ENCODE results near the gene ACSF3. TPM values are rescaled to one million over a fixed set of nuclear protein-coding genes. Genes with fewer than 3 reads are reported as not detected.
"Not testable (repeated sequence)": the region's sequence is repeated elsewhere in the genome, so short reads cannot be mapped to it uniquely, and the experiment has no call there.

Gene ACSF3
- total RNA-seq, 1 experiment from 2014 or later = 21.8 TPM

GRCh38 chr16:89174877-89175276, 81.2 kb downstream of the ACSF3 start:
- peak; percentile 82 for DNase-seq
- Histone ChIP-seq H3K4me3 (no peak overlapping the region), H3K27me3 (no peaks in the 10 kb centered on the region), H3K9me3 (no peaks in the 10 kb centered on the region), H3K36me3 (no peaks in the 10 kb centered on the region)

GRCh38 chr16:89175280-89176146, 81.9 kb downstream of the ACSF3 start:
- H3K36me3 ChIP-seq = no peaks in the 10 kb centered on the region
- peak; percentile 69 for DNase-seq
- no peaks in the 10 kb centered on the region for H3K27me3 ChIP-seq
- H3K9me3 ChIP-seq = no peaks in the 10 kb centered on the region
- H3K4me3 ChIP-seq = no peak overlapping the region

- Histone ChIP-seq H3K4me3 (no peak overlapping the region), H3K36me3 (no peaks in the 10 kb centered on the region), H3K9me3 (no peaks in the 10 kb centered on the region), H3K27me3 (no peaks in the 10 kb centered on the region)
- no peak for DNase-seq
Observed at GRCh38 chr16:89176147-89176690, 82.6 kb downstream of the ACSF3 start.

GRCh38 chr16:89176717-89177116, 83.1 kb downstream of the ACSF3 start:
- Histone ChIP-seq H3K27me3 (no peaks in the 10 kb centered on the region), H3K4me3 (no peak overlapping the region), H3K36me3 (no peaks in the 10 kb centered on the region), H3K9me3 (no peaks in the 10 kb centered on the region)
- DNase-seq = no peak

- no peak for DNase-seq
- Histone ChIP-seq H3K36me3 (no peaks in the 10 kb centered on the region), H3K9me3 (no peaks in the 10 kb centered on the region), H3K27me3 (no peaks in the 10 kb centered on the region), H3K4me3 (no peak overlapping the region)
Observed at GRCh38 chr16:89177501-89177900, 83.8 kb downstream of the ACSF3 start.

- Histone ChIP-seq H3K27me3 (no peaks in the 10 kb centered on the region), H3K36me3 (no peaks in the 10 kb centered on the region), H3K4me3 (no peak overlapping the region), H3K9me3 (no peaks in the 10 kb centered on the region)
- no peak for DNase-seq
Observed at GRCh38 chr16:89178453-89179147, 84.9 kb downstream of the ACSF3 start.

GRCh38 chr16:89179148-89179484, 85.5 kb downstream of the ACSF3 start:
- Histone ChIP-seq H3K9me3 (no peaks in the 10 kb centered on the region), H3K4me3 (no peak overlapping the region), H3K36me3 (no peaks in the 10 kb centered on the region), H3K27me3 (no peaks in the 10 kb centered on the region)
- DNase-seq = no peak

- no peak for DNase-seq
- Histone ChIP-seq H3K9me3 (no peaks in the 10 kb centered on the region), H3K27me3 (no peaks in the 10 kb centered on the region), H3K4me3 (no peak overlapping the region), H3K36me3 (no peaks in the 10 kb centered on the region)
Observed at GRCh38 chr16:89179656-89180315, 86.1 kb downstream of the ACSF3 start.

- Histone ChIP-seq H3K27me3 (no peaks in the 10 kb centered on the region), H3K9me3 (no peaks in the 10 kb centered on the region), H3K36me3 (no peaks in the 10 kb centered on the region), H3K4me3 (no peak overlapping the region)
- no peak for DNase-seq
Observed at GRCh38 chr16:89183463-89183862, 89.8 kb downstream of the ACSF3 start.

- Histone ChIP-seq H3K27me3 (no peaks in the 10 kb centered on the region), H3K4me3 (no peak overlapping the region), H3K9me3 (no peaks in the 10 kb centered on the region), H3K36me3 (no peaks in the 10 kb centered on the region)
- DNase-seq = no peak
Observed at GRCh38 chr16:89183975-89184676, 90.5 kb downstream of the ACSF3 start.

- Histone ChIP-seq H3K27me3 (no peaks in the 10 kb centered on the region), H3K4me3 (no peak overlapping the region), H3K36me3 (no peaks in the 10 kb centered on the region), H3K9me3 (no peaks in the 10 kb centered on the region)
- DNase-seq = no peak
Observed at GRCh38 chr16:89184677-89184932, 91.0 kb downstream of the ACSF3 start.

GRCh38 chr16:89184933-89185794, 91.5 kb downstream of the ACSF3 start:
- no peaks in the 10 kb centered on the region for H3K9me3 ChIP-seq
- DNase-seq = no peak
- no peaks in the 10 kb centered on the region for H3K27me3 ChIP-seq
- H3K36me3 ChIP-seq = no peaks in the 10 kb centered on the region
- no peak overlapping the region for H3K4me3 ChIP-seq

GRCh38 chr16:89185887-89186592, 92.4 kb downstream of the ACSF3 start:
- not testable (repeated sequence) for H3K36me3 ChIP-seq, H3K9me3 ChIP-seq, H3K27me3 ChIP-seq, H3K4me3 ChIP-seq, DNase-seq

- not testable (repeated sequence) for H3K36me3 ChIP-seq, H3K27me3 ChIP-seq, H3K4me3 ChIP-seq, DNase-seq, H3K9me3 ChIP-seq
Observed at GRCh38 chr16:89186593-89187031, 93.0 kb downstream of the ACSF3 start.

GRCh38 chr16:89187032-89187769, 93.5 kb downstream of the ACSF3 start:
- H3K4me3 ChIP-seq = no peak overlapping the region
- no peaks in the 10 kb centered on the region for H3K9me3 ChIP-seq
- DNase-seq = no peak
- H3K36me3 ChIP-seq = no peaks in the 10 kb centered on the region
- no peaks in the 10 kb centered on the region for H3K27me3 ChIP-seq

Data from MG63 (cell line).